K562 (cell line): ENCODE results near the gene NKAIN4. TPM values are rescaled to one million over a fixed set of nuclear protein-coding genes. Genes with fewer than 3 reads are reported as not detected.

ENCODE experiments used
- CBX1 ChIP-seq: sonication (generic); IDR thresholded peaks from 2 replicates; pipeline ENCODE4 v1.6.1; 2016; ENCODE audit warnings: antibody characterized with exemption, low read depth, mild to moderate bottlenecking
- EP300 ChIP-seq: IDR thresholded peaks from 2 replicates; pipeline ENCODE4 v1.6.1; 2012; ENCODE audit warnings: low read length, improper control_type of control experiment
- FOXP1 ChIP-seq: sonication (generic); formaldehyde crosslinking; IDR thresholded peaks from 2 replicates; pipeline ENCODE4 v1.8.0; 2022; ENCODE audit warnings: mild to moderate bottlenecking, missing genetic modification reagents
- GATAD2A ChIP-seq: fragments of 450-650 bp; IDR thresholded peaks from 2 replicates; pipeline ENCODE4 v1.6.1; 2017
- HNRNPH1 ChIP-seq: fragments of 200-400 bp; formaldehyde crosslinking; optimal IDR thresholded peaks from 2 replicates; pipeline ENCODE3; 2017; ENCODE audit warnings: low read depth, mild to moderate bottlenecking, low read length, moderate library complexity
- IRF2 ChIP-seq: sonication (generic); formaldehyde crosslinking; IDR thresholded peaks from 2 replicates; pipeline ENCODE4 v1.8.1; 2022; ENCODE audit warnings: mild to moderate bottlenecking, missing genetic modification reagents
- KLF13 ChIP-seq: fragments of 450-650 bp; IDR thresholded peaks from 2 replicates; pipeline ENCODE4 v1.6.1; 2016; ENCODE audit warnings: missing genetic modification characterization, low read depth, mild to moderate bottlenecking, missing compliant biosample characterization, moderate library complexity, borderline replicate concordance
- LEF1 ChIP-seq: fragments of 450-650 bp; IDR thresholded peaks from 2 replicates; pipeline ENCODE4 v1.6.1; 2016; ENCODE audit warnings: mild to moderate bottlenecking
- MTA1 ChIP-seq: fragments of 450-650 bp; IDR thresholded peaks from 2 replicates; pipeline ENCODE4 v1.6.1; 2017; ENCODE audit warnings: borderline replicate concordance
- PCBP1 ChIP-seq: fragments of 200-400 bp; formaldehyde crosslinking; IDR thresholded peaks from 2 replicates; pipeline ENCODE4 v1.6.1; 2018; ENCODE audit warnings: mild to moderate bottlenecking, low read depth, low read length; ENCODE audit not compliant: poor library complexity, severe bottlenecking
- SRSF3 ChIP-seq: fragments of 200-400 bp; formaldehyde crosslinking; IDR thresholded peaks from 2 replicates; pipeline ENCODE4 v1.6.1; 2016; ENCODE audit warnings: mild to moderate bottlenecking, low read length, moderate library complexity; ENCODE audit not compliant: insufficient read depth
- TFAM ChIP-seq: fragments of 250-450 bp; sonication (Bioruptor Pico); conservative IDR thresholded peaks from 2 replicates; pipeline ENCODE4 v1.5.0; 2021; ENCODE audit warnings: mild to moderate bottlenecking, moderate library complexity
- UBTF ChIP-seq, 2 experiments: IDR thresholded peaks; 2 replicates each; pipeline ENCODE4 v1.6.1; 2012; ENCODE audit warnings: improper control_type of control experiment in 2 of 2, low read depth in 2 of 2, low read length in 2 of 2, borderline replicate concordance in 1 of 2
- ZFP30 ChIP-seq: fragments of 250-450 bp; sonication (Bioruptor Pico); IDR thresholded peaks from 2 replicates; pipeline ENCODE4 v1.8.0; 2022; ENCODE audit warnings: moderate library complexity, mild to moderate bottlenecking, inconsistent platforms, borderline replicate concordance
- ZNF274 ChIP-seq: IDR thresholded peaks from 2 replicates; pipeline ENCODE4 v1.6.1; 2011; ENCODE audit warnings: low read depth, mild to moderate bottlenecking, low read length, moderate library complexity, borderline replicate concordance
- ZNF436 ChIP-seq: fragments of 250-450, 450-650 bp; sonication (Bioruptor Pico); formaldehyde crosslinking; IDR thresholded peaks from 2 replicates; pipeline ENCODE4 v1.7.0; 2020; ENCODE audit warnings: mild to moderate bottlenecking
- ZNF583 ChIP-seq: fragments of 250-450 bp; sonication (Bioruptor Pico); IDR thresholded peaks from 2 replicates; pipeline ENCODE4 v1.4.0; 2020
- polyA plus RNA-seq, 8 experiments: library from polyadenylated mRNA; depleted of rRNA in 4 of 8; stranded (reverse) in 5 of 8; unstranded in 3 of 8; fragments of >200 nt; fragmentation: Nextera tagmentation in 2 of 8; fragmentation: Illumina TruSeq in 1 of 8; extraction: Ambion mirVana in 2 of 8; extraction: Trizol in 1 of 8; gene quantifications; 2 replicates each; pipeline versions ENCODE4 v1.2.1 to v1.2.3, GENCODE V29; 2011 to 2014; ENCODE audit warnings: inconsistent platforms in 1 of 8, missing spikeins in 1 of 8
- total RNA-seq, 7 experiments: library from RNA; depleted of rRNA in 6 of 7; stranded (reverse); fragments of >200 nt in 6 of 7; fragmentation: Illumina TruSeq in 2 of 7; extraction: Trizol in 2 of 7; gene quantifications; 2 replicates each; pipeline versions ENCODE4 v1.2.1 to v1.2.3, GENCODE V29; 2011 to 2021; ENCODE audit warnings: low replicate concordance in 1 of 7
- TF ChIP-seq, protein P1 (sequence below): sonication (generic); formaldehyde crosslinking; IDR thresholded peaks from 2 replicates; pipeline ENCODE4 v1.8.1; 2023; ENCODE audit warnings: mild to moderate bottlenecking, missing genetic modification reagents
- TF ChIP-seq, protein P2 (sequence below): fragments of 250-450 bp; sonication (Bioruptor Pico); IDR thresholded peaks from 2 replicates; pipeline ENCODE4 v1.8.0; 2021; ENCODE audit warnings: moderate library complexity, mild to moderate bottlenecking, inconsistent platforms
- TF ChIP-seq, protein P3 (sequence below): fragments of 450-650 bp; IDR thresholded peaks from 2 replicates; pipeline ENCODE4 v1.6.1; 2016
- TF ChIP-seq, protein P4 (sequence below): fragments of 250-450 bp; sonication (Bioruptor Pico); IDR thresholded peaks from 2 replicates; pipeline ENCODE4 v1.5.0; 2021

Gene NKAIN4
- total and polyA plus RNA-seq, 9 of the 15 experiments (the other 6 are each of a cell fraction or from before 2014, with no cell fraction given), result not detected

- TF ChIP-seq, protein P1, sequence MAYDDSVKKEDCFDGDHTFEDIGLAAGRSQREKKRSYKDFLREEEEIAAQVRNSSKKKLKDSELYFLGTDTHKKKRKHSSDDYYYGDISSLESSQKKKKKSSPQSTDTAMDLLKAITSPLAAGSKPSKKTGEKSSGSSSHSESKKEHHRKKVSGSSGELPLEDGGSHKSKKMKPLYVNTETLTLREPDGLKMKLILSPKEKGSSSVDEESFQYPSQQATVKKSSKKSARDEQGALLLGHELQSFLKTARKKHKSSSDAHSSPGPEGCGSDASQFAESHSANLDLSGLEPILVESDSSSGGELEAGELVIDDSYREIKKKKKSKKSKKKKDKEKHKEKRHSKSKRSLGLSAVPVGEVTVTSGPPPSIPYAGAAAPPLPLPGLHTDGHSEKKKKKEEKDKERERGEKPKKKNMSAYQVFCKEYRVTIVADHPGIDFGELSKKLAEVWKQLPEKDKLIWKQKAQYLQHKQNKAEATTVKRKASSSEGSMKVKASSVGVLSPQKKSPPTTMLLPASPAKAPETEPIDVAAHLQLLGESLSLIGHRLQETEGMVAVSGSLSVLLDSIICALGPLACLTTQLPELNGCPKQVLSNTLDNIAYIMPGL (CRISPR knock-in tag), result no peak; the same call in 1 of the 2 replicates
- TF ChIP-seq EP300 (no peak), CBX1 (no peak; the same call in 1 of the 2 replicates), ZNF274 (no peak), UBTF (IDR thresholded peaks at IDR 0.05; ENCODE audit: borderline replicate concordance in 1 of 2, low read depth in 2 of 2, low read length in 2 of 2) (no peak), LEF1 (no peak), TFAM (CRISPR knock-in tag) (no peak), IRF2 (CRISPR knock-in tag) (no peak), FOXP1 (CRISPR knock-in tag) (0 out of 2 replicates have a peak, but pooled peaks have one; percentile 25), ZNF583 (CRISPR knock-in tag) (0 out of 2 replicates have a peak, but pooled peaks have one; percentile 31), MTA1 (no peak), PCBP1 (peak; percentile 48), KLF13 (tag) (no peak), SRSF3 (no peak), ZFP30 (CRISPR knock-in tag) (no peak), HNRNPH1 (no peak), ZNF436 (no peak), GATAD2A (no peak)
- TF ChIP-seq, protein P2, sequence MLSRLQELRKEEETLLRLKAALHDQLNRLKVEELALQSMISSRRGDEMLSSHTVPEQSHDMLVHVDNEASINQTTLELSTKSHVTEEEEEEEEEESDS, result no peak
- TF ChIP-seq, protein P3, sequence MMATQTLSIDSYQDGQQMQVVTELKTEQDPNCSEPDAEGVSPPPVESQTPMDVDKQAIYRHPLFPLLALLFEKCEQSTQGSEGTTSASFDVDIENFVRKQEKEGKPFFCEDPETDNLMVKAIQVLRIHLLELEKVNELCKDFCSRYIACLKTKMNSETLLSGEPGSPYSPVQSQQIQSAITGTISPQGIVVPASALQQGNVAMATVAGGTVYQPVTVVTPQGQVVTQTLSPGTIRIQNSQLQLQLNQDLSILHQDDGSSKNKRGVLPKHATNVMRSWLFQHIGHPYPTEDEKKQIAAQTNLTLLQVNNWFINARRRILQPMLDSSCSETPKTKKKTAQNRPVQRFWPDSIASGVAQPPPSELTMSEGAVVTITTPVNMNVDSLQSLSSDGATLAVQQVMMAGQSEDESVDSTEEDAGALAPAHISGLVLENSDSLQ, result peak; percentile 37; the same call in 1 of the 2 replicates
- TF ChIP-seq, protein P4, sequence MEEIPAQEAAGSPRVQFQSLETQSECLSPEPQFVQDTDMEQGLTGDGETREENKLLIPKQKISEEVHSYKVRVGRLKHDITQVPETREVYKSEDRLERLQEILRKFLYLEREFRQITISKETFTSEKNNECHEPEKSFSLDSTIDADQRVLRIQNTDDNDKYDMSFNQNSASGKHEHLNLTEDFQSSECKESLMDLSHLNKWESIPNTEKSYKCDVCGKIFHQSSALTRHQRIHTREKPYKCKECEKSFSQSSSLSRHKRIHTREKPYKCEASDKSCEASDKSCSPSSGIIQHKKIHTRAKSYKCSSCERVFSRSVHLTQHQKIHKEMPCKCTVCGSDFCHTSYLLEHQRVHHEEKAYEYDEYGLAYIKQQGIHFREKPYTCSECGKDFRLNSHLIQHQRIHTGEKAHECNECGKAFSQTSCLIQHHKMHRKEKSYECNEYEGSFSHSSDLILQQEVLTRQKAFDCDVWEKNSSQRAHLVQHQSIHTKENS, result no peak
Observed at GRCh38 chr20:63272105-63273058, 18.1 kb upstream of the NKAIN4 start, which contains the start of gene ARFGAP1 (continued).
